WTC11 (cell line): ENCODE results near the gene TMEM82.

Source experiments
- ETV6 ChIP-seq: sonication (generic); formaldehyde crosslinking; IDR thresholded peaks from 2 replicates; pipeline ENCODE4 v1.8.1; 2022; ENCODE audit warnings: mild to moderate bottlenecking, missing genetic modification reagents
- FOXP1 ChIP-seq: sonication (generic); formaldehyde crosslinking; IDR thresholded peaks from 2 replicates; pipeline ENCODE4 v1.8.0; 2022; ENCODE audit warnings: missing genetic modification reagents, mild to moderate bottlenecking, moderate library complexity, borderline replicate concordance
- RELA ChIP-seq: sonication (generic); formaldehyde crosslinking; IDR thresholded peaks from 2 replicates; pipeline ENCODE4 v1.8.1; 2022; ENCODE audit warnings: missing genetic modification reagents, mild to moderate bottlenecking, borderline replicate concordance
- SMAD3 ChIP-seq: sonication (generic); formaldehyde crosslinking; IDR thresholded peaks from 2 replicates; pipeline ENCODE4 v1.8.0; 2022; ENCODE audit warnings: missing genetic modification reagents, mild to moderate bottlenecking, borderline replicate concordance
- SMAD4 ChIP-seq: sonication (generic); formaldehyde crosslinking; IDR thresholded peaks from 2 replicates; pipeline ENCODE4 v1.8.0; 2022; ENCODE audit warnings: mild to moderate bottlenecking, missing genetic modification reagents
- TEAD1 ChIP-seq: sonication (generic); formaldehyde crosslinking; IDR thresholded peaks from 2 replicates; pipeline ENCODE4 v1.8.0; 2022; ENCODE audit warnings: mild to moderate bottlenecking, missing genetic modification reagents
- TF ChIP-seq, protein P1 (sequence below): fragments of 200-600 bp; IDR thresholded peaks from 2 replicates; pipeline ENCODE4 v1.8.0; 2022; ENCODE audit warnings: antibody characterized with exemption
- TF ChIP-seq, protein P2 (sequence below): sonication (generic); formaldehyde crosslinking; IDR thresholded peaks from 2 replicates; pipeline ENCODE4 v1.8.1; 2023; ENCODE audit warnings: mild to moderate bottlenecking, missing genetic modification reagents
- TF ChIP-seq, protein P3 (sequence below): sonication (generic); formaldehyde crosslinking; IDR thresholded peaks from 2 replicates; pipeline ENCODE4 v1.8.1; 2022; ENCODE audit warnings: low read depth, mild to moderate bottlenecking, moderate library complexity, missing genetic modification reagents, borderline replicate concordance

DNA sequence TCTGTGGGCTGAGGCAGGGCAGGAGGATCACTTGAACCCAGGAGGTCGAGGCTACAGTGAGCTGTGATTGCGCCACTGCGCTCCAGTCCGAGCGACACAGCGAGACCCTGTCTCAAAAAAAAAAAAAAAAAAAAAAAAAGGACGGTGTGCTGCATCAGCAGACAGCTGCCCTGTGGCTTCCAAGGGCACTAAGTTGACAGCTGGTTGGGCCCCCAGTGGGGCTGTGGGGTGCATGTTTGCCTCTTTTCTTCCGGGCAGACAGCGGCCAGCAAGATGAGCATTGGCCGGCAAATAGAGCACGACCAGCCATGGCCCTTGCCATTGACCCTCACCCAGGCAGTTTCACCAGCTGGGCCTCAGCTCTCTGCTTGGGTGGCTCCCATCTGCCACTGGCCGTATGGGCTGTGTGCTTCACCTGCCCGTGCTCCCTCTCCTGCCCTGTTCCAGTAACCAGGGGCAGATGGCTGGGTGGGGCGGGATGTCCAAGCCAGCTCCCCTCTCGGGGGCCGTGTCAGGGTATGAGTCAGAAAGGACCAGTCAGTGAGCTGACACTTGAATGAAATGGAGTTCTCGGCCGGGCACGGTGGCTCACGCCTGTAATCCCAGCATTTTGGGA is 18.6 kb upstream of the TMEM82 start:
- TF ChIP-seq TEAD1 (CRISPR knock-in tag) (no peak), SMAD4 (no peak), FOXP1 (no peak), RELA (CRISPR knock-in tag) (no peak), SMAD3 (CRISPR knock-in tag) (no peak), ETV6 (CRISPR knock-in tag) (no peak)
- TF ChIP-seq, protein P1, sequence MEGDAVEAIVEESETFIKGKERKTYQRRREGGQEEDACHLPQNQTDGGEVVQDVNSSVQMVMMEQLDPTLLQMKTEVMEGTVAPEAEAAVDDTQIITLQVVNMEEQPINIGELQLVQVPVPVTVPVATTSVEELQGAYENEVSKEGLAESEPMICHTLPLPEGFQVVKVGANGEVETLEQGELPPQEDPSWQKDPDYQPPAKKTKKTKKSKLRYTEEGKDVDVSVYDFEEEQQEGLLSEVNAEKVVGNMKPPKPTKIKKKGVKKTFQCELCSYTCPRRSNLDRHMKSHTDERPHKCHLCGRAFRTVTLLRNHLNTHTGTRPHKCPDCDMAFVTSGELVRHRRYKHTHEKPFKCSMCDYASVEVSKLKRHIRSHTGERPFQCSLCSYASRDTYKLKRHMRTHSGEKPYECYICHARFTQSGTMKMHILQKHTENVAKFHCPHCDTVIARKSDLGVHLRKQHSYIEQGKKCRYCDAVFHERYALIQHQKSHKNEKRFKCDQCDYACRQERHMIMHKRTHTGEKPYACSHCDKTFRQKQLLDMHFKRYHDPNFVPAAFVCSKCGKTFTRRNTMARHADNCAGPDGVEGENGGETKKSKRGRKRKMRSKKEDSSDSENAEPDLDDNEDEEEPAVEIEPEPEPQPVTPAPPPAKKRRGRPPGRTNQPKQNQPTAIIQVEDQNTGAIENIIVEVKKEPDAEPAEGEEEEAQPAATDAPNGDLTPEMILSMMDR = no peak
- TF ChIP-seq, protein P2, sequence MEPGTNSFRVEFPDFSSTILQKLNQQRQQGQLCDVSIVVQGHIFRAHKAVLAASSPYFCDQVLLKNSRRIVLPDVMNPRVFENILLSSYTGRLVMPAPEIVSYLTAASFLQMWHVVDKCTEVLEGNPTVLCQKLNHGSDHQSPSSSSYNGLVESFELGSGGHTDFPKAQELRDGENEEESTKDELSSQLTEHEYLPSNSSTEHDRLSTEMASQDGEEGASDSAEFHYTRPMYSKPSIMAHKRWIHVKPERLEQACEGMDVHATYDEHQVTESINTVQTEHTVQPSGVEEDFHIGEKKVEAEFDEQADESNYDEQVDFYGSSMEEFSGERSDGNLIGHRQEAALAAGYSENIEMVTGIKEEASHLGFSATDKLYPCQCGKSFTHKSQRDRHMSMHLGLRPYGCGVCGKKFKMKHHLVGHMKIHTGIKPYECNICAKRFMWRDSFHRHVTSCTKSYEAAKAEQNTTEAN (CRISPR knock-in tag) = no peak
- TF ChIP-seq, protein P3, sequence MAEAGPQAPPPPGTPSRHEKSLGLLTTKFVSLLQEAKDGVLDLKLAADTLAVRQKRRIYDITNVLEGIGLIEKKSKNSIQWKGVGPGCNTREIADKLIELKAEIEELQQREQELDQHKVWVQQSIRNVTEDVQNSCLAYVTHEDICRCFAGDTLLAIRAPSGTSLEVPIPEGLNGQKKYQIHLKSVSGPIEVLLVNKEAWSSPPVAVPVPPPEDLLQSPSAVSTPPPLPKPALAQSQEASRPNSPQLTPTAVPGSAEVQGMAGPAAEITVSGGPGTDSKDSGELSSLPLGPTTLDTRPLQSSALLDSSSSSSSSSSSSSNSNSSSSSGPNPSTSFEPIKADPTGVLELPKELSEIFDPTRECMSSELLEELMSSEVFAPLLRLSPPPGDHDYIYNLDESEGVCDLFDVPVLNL (CRISPR knock-in tag) = no peak
